GM23338 (cell line): Measurements from ENCODE around the gene SUMO4. TPM values are rescaled to one million over a fixed set of nuclear protein-coding genes. Genes with fewer than 3 reads are reported as not detected.

Source experiments
- ATAC-seq: fragments of 200-7000 bp; cut with Tn5 transposase; 3 replicates; pipeline ENCODE4 v1.9.1; 2020
- DNase-seq: peaks from one replicate; pipeline ENCODE4 v3.0.0-alpha.2; 2015; ENCODE audit warnings: low spot score
- H2AFZ ChIP-seq: fragments of 200-600 bp; sonication (generic); 2 replicates; pipeline ENCODE4 v1.8.0; 2016; ENCODE audit warnings: antibody characterized with exemption, mild to moderate bottlenecking, moderate library complexity
- H3F3A ChIP-seq: fragments of 200-600 bp; sonication (generic); replicated peaks from 2 replicates; pipeline ENCODE4 v1.8.0; 2017; ENCODE audit warnings: antibody characterized with exemption, mixed run types, low read depth
- H3K27ac ChIP-seq: fragments of 200-600 bp; sonication (generic); 2 replicates; pipeline ENCODE4 v1.6.1; 2016; ENCODE audit warnings: low read depth
- H3K27me3 ChIP-seq: fragments of 200-600 bp; sonication (generic); 2 replicates; pipeline ENCODE4 v1.8.0; 2016; ENCODE audit warnings: mild to moderate bottlenecking, mixed run types, moderate library complexity; ENCODE audit not compliant: insufficient read depth
- H3K36me3 ChIP-seq: fragments of 200-600 bp; sonication (generic); 2 replicates; pipeline ENCODE4 v1.8.0; 2016; ENCODE audit warnings: mild to moderate bottlenecking; ENCODE audit not compliant: insufficient read depth
- H3K4me1 ChIP-seq: fragments of 200-600 bp; sonication (generic); 2 replicates; pipeline ENCODE4 v1.8.0; 2016; ENCODE audit warnings: mild to moderate bottlenecking, moderate library complexity; ENCODE audit not compliant: insufficient read depth
- H3K4me2 ChIP-seq: fragments of 200-600 bp; sonication (generic); 2 replicates; pipeline ENCODE4 v1.7.1; 2017; ENCODE audit warnings: mixed run types
- H3K4me3 ChIP-seq: fragments of 200-600 bp; sonication (generic); 2 replicates; pipeline ENCODE4 v1.6.1; 2016; ENCODE audit warnings: mixed run types
- H3K79me2 ChIP-seq: fragments of 200-600 bp; sonication (generic); replicated peaks from 2 replicates; pipeline ENCODE4 v1.8.0; 2017; ENCODE audit warnings: mild to moderate bottlenecking; ENCODE audit not compliant: insufficient read depth
- H3K9me2 ChIP-seq: fragments of 200-600 bp; sonication (generic); 2 replicates; pipeline ENCODE4 v1.8.0; 2017; ENCODE audit not compliant: insufficient read depth
- H4K20me1 ChIP-seq: fragments of 200-600 bp; sonication (generic); replicated peaks from 2 replicates; pipeline ENCODE4 v1.8.0; 2017; ENCODE audit warnings: mild to moderate bottlenecking; ENCODE audit not compliant: insufficient read depth
- H3K27ac Mint-ChIP-seq: 2 replicates; pipeline ENCODE4 v1.8.0; 2020; ENCODE audit warnings: inconsistent platforms, mild to moderate bottlenecking, moderate library complexity, mixed read lengths
- H3K27me3 Mint-ChIP-seq: 3 replicates; pipeline ENCODE4 v1.8.0; 2022; ENCODE audit warnings: low read depth, mild to moderate bottlenecking, moderate library complexity, mixed read lengths, inconsistent platforms; ENCODE audit not compliant: insufficient read depth, poor library complexity
- H3K36me3 Mint-ChIP-seq: 3 replicates; pipeline ENCODE4 v1.8.0; 2021; ENCODE audit warnings: low read depth, mild to moderate bottlenecking, inconsistent platforms, moderate library complexity, mixed read lengths
- H3K4me1 Mint-ChIP-seq: 3 replicates; pipeline ENCODE4 v1.8.0; 2020; ENCODE audit warnings: mild to moderate bottlenecking, inconsistent platforms, mixed read lengths
- H3K4me3 Mint-ChIP-seq: 3 replicates; pipeline ENCODE4 v1.8.0; 2021; ENCODE audit warnings: moderate library complexity, mild to moderate bottlenecking, inconsistent platforms, mixed read lengths
- H3K9me3 Mint-ChIP-seq: 3 replicates; pipeline ENCODE4 v1.8.0; 2020; ENCODE audit warnings: moderate library complexity, mild to moderate bottlenecking, inconsistent platforms, mixed read lengths
- CREB1 ChIP-seq: fragments of 250-450 bp; sonication (Bioruptor Pico); IDR thresholded peaks from 2 replicates; pipeline ENCODE4 v1.5.0; 2020; ENCODE audit warnings: low read depth, mild to moderate bottlenecking, moderate library complexity
- CTCF ChIP-seq, 2 experiments: fragments of 200-600 bp in 1 of 2; sonication (generic) in 1 of 2; conservative IDR thresholded peaks; 2 replicates each; pipeline versions ENCODE4 v1.5.1 to v1.6.1; 2016 to 2017; ENCODE audit warnings: antibody characterized with exemption in 2 of 2, low read depth in 2 of 2, mild to moderate bottlenecking in 2 of 2, moderate library complexity in 1 of 2
- ETS1 ChIP-seq: IDR thresholded peaks from 2 replicates; pipeline ENCODE4 v1.6.1; 2016; ENCODE audit warnings: antibody characterized with exemption
- EZH2phosphoT487 ChIP-seq: fragments of 200-600 bp; sonication (generic); IDR thresholded peaks from one replicate; pipeline ENCODE4 v1.8.1; 2018; ENCODE audit warnings: antibody characterized with exemption; ENCODE audit not compliant: unreplicated experiment
- JUNB ChIP-seq: IDR thresholded peaks from one replicate; pipeline ENCODE4 v1.6.1; 2016; ENCODE audit warnings: antibody characterized with exemption; ENCODE audit not compliant: unreplicated experiment
- STAT1 ChIP-seq: IDR thresholded peaks from one replicate; pipeline ENCODE4 v1.6.1; 2016; ENCODE audit warnings: antibody characterized with exemption; ENCODE audit not compliant: unreplicated experiment
- ZNF331 ChIP-seq: fragments of 250-450 bp; sonication (Bioruptor Pico); IDR thresholded peaks from 2 replicates; pipeline ENCODE4 v1.5.0; 2020; ENCODE audit warnings: low read depth, mild to moderate bottlenecking, moderate library complexity
- polyA plus RNA-seq: library from polyadenylated mRNA; unstranded; fragments of >200 nt; fragmentation: Nextera tagmentation; extraction: Ambion mirVana; gene quantifications from 2 replicates; pipeline ENCODE4 v1.2.1, GENCODE V29; 2016
- total RNA-seq: library from RNA; depleted of rRNA; stranded (reverse); fragments of >200 nt; shearing (Covaris generic); gene quantifications from 2 replicates; pipeline ENCODE4 v1.2.3, GENCODE V29; 2014

Gene SUMO4
- total and polyA plus RNA-seq, 2 experiments from 2014 or later: 1.9 to 2.1 TPM

GRCh38 chr6:149392093-149392492 lies 8.0 kb upstream of the SUMO4 start:
- no peak for TF ChIP-seq CTCF (conservative IDR thresholded peaks at IDR 0.05; ENCODE audit: low read depth in 2 of 2)
- no peaks in the 10 kb centered on the region for H3F3A ChIP-seq
- no peaks in the 10 kb centered on the region for H3K27me3 ChIP-seq
- H2AFZ ChIP-seq: no peak overlapping the region
- H3K9me2 ChIP-seq: no peaks in the 10 kb centered on the region
- Mint-ChIP-seq H3K27me3 (peaks cover 3% of the 10 kb centered on the region), H3K36me3 (peaks cover 12% of the 10 kb centered on the region; the same call in 2 of the 3 replicates), H3K27ac (no peak overlapping the region; the same call in 1 of the 2 replicates), H3K9me3 (no peaks in the 10 kb centered on the region), H3K4me3 (no peak overlapping the region), H3K4me1 (peaks cover 8% of the 10 kb centered on the region; the same call in 2 of the 3 replicates)
- H3K4me2 ChIP-seq: no peak overlapping the region
- H4K20me1 ChIP-seq: no peaks in the 10 kb centered on the region; the same call in 1 of the 2 replicates
- ATAC-seq: no peak
- no peak for DNase-seq
- no peaks in the 10 kb centered on the region; the same call in 1 of the 2 replicates for H3K4me1 ChIP-seq
- peaks cover 56% of the 10 kb centered on the region for H3K79me2 ChIP-seq
- H3K4me3 ChIP-seq: no peak overlapping the region
- no peak overlapping the region for H3K27ac ChIP-seq
- no peaks in the 10 kb centered on the region for H3K36me3 ChIP-seq

- H3F3A ChIP-seq: no peaks in the 10 kb centered on the region
- Mint-ChIP-seq H3K4me3 (no peak overlapping the region), H3K27ac (no peak overlapping the region; the same call in 1 of the 2 replicates), H3K36me3 (peaks cover 11% of the 10 kb centered on the region; the same call in 2 of the 3 replicates), H3K9me3 (no peaks in the 10 kb centered on the region), H3K4me1 (peaks cover 8% of the 10 kb centered on the region; the same call in 2 of the 3 replicates), H3K27me3 (peaks cover 3% of the 10 kb centered on the region)
- H3K27me3 ChIP-seq: no peaks in the 10 kb centered on the region
- no peaks in the 10 kb centered on the region for H3K9me2 ChIP-seq
- H3K27ac ChIP-seq: no peak overlapping the region
- no peak overlapping the region for H3K4me2 ChIP-seq
- no peaks in the 10 kb centered on the region; the same call in 1 of the 2 replicates for H3K4me1 ChIP-seq
- TF ChIP-seq STAT1 (no peak), JUNB (no peak), ETS1 (no peak)
- no peak overlapping the region for H3K4me3 ChIP-seq
- H3K79me2 ChIP-seq: peaks cover 56% of the 10 kb centered on the region
- no peaks in the 10 kb centered on the region; the same call in 1 of the 2 replicates for H4K20me1 ChIP-seq
- H3K36me3 ChIP-seq: no peaks in the 10 kb centered on the region
- no peak overlapping the region for H2AFZ ChIP-seq
- ATAC-seq (no peak), DNase-seq (no peak)
These were observed 7.5 kb upstream of the SUMO4 start for GRCh38 chr6:149392535-149392934.

GRCh38 chr6:149393002-149393679 lies 6.9 kb upstream of the SUMO4 start:
- Histone ChIP-seq H4K20me1 (no peaks in the 10 kb centered on the region; the same call in 1 of the 2 replicates), H3K36me3 (peaks cover 5% of the 10 kb centered on the region; the same call in 1 of the 2 replicates), H3K27me3 (no peaks in the 10 kb centered on the region), H3K79me2 (peaks cover 54% of the 10 kb centered on the region), H3K4me3 (no peak overlapping the region), H3F3A (no peaks in the 10 kb centered on the region), H3K27ac (no peak overlapping the region), H3K4me1 (no peaks in the 10 kb centered on the region; the same call in 1 of the 2 replicates), H2AFZ (no peak overlapping the region), H3K9me2 (no peaks in the 10 kb centered on the region), H3K4me2 (no peak overlapping the region)
- TF ChIP-seq STAT1 (no peak), EZH2phosphoT487 (no peak), CREB1 (CRISPR knock-in tag) (no peak), ZNF331 (CRISPR knock-in tag) (no peak), ETS1 (no peak)
- no peak for DNase-seq
- Mint-ChIP-seq H3K36me3 (peaks cover 5% of the 10 kb centered on the region; the same call in 2 of the 3 replicates), H3K9me3 (no peaks in the 10 kb centered on the region), H3K27me3 (peaks cover 3% of the 10 kb centered on the region), H3K27ac (no peak overlapping the region), H3K4me1 (peaks cover 8% of the 10 kb centered on the region; the same call in 2 of the 3 replicates), H3K4me3 (no peak overlapping the region)
- ATAC-seq: no peak
